Measurements from ENCODE around the gene TRHDE.
"Not testable (repeated sequence)": the region's sequence is repeated elsewhere in the genome, so short reads cannot be mapped to it uniquely, and the experiment has no call there.

Gene TRHDE

DNA sequence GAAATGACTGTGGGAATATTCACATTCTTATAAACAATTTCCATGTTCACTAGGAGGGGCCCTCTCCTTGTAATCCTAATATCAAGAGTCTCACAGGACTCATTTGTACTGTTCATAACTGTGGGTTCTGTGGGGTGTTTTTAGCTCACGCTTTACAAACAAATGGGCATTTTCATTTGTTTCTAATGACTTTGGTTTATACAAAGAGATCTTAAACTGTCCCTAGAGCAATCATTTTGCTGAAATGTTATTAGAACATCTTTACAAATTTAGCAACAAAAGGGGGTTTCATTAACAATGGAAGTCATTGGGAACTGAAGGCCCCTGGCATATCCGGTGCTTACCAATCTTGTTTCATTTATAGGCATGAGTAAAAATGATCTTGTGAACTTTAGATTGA is 370.5 kb downstream of the TRHDE start:
- Histone ChIP-seq H3K9me3 (ENCODE audit: control insufficient read depth, low read length) (peaks cover 8% of the 10 kb centered on the region), H3K9ac (ENCODE audit: low read length) (no peak overlapping the region), H3K36me3 (ENCODE audit: control insufficient read depth, insufficient read depth, low read length, severe bottlenecking) (no peaks in the 10 kb centered on the region), H3K4me3 (ENCODE audit: low read length) (no peak overlapping the region), H3K27me3 (replicated peaks; ENCODE audit: control insufficient read depth, insufficient read depth, low read length) (no peaks in the 10 kb centered on the region), H3K4me1 (ENCODE audit: control insufficient read depth, insufficient read depth, low read length) (no peaks in the 10 kb centered on the region)
- no peak for DNase-seq (ENCODE audit: low read depth)

DNA sequence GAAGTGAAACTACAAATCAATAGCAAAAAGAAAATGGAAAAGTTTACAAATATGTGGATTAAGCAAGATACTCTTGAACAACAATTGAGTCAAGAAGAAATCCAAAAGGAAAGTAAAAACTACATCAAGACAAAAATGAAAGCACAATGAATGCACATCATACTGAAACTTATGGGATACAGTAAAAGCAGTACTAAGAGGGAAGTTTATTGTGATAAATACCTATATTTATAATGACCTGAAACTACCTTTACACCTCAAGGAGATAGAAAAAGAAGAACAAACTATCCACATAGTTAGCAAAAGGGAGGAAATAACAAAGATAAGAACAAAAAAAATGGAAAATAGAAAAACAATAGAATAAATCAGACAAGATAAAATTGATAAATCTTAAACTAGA is 375.0 kb downstream of the TRHDE start:
- no peak for DNase-seq (ENCODE audit: low read depth)
- H3K27me3 ChIP-seq (replicated peaks; ENCODE audit: control insufficient read depth, insufficient read depth, low read length), result no peaks in the 10 kb centered on the region
- H3K36me3 ChIP-seq (ENCODE audit: control insufficient read depth, insufficient read depth, low read length, severe bottlenecking), result no peaks in the 10 kb centered on the region
- no peak overlapping the region for H3K9ac ChIP-seq (ENCODE audit: low read length)
- no peaks in the 10 kb centered on the region for H3K4me1 ChIP-seq (ENCODE audit: control insufficient read depth, insufficient read depth, low read length)
- no peak overlapping the region for H3K4me3 ChIP-seq (ENCODE audit: low read length)
- peaks cover 8% of the 10 kb centered on the region for H3K9me3 ChIP-seq (ENCODE audit: control insufficient read depth, low read length)

- Histone ChIP-seq H3K4me1 (ENCODE audit: control insufficient read depth, insufficient read depth, low read length) (no peaks in the 10 kb centered on the region), H3K4me3 (ENCODE audit: low read length) (no peak overlapping the region), H3K36me3 (ENCODE audit: control insufficient read depth, insufficient read depth, low read length, severe bottlenecking) (no peaks in the 10 kb centered on the region), H3K27me3 (replicated peaks; ENCODE audit: control insufficient read depth, insufficient read depth, low read length) (no peaks in the 10 kb centered on the region), H3K9ac (ENCODE audit: low read length) (no peak overlapping the region), H3K9me3 (ENCODE audit: control insufficient read depth, low read length) (no peaks in the 10 kb centered on the region)
- peak; percentile 17 for DNase-seq (ENCODE audit: low read depth)
These were observed 386.4 kb downstream of the TRHDE start for GRCh38 chr12:72658615-72659014.

DNA sequence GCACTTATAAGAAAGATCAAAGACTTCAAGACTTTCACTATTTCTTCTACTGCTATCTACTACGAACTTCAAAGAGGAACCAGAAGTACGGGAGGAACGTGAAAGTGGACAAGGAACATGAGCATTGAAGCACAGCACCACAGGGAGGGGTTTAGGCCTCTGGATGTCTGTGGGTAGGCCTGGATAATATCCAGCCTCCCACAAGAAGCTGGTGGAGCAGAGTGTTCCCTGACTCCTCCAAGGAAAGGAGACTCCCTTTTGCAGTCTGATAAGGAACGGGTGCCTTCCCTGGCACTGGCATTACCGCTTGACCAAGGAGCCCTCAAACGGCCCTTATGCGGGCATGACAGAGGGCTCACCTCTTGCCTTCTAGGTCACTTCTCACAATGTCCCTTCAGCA is 388.0 kb downstream of the TRHDE start:
- DNase-seq (ENCODE audit: low read depth); H3K9me3 ChIP-seq (ENCODE audit: control insufficient read depth, low read length); H3K4me3 ChIP-seq (ENCODE audit: low read length); H3K27me3 ChIP-seq (replicated peaks; ENCODE audit: control insufficient read depth, insufficient read depth, low read length); H3K4me1 ChIP-seq (ENCODE audit: control insufficient read depth, insufficient read depth, low read length); H3K36me3 ChIP-seq (ENCODE audit: control insufficient read depth, insufficient read depth, low read length, severe bottlenecking); H3K9ac ChIP-seq (ENCODE audit: low read length): not testable (repeated sequence)

DNA sequence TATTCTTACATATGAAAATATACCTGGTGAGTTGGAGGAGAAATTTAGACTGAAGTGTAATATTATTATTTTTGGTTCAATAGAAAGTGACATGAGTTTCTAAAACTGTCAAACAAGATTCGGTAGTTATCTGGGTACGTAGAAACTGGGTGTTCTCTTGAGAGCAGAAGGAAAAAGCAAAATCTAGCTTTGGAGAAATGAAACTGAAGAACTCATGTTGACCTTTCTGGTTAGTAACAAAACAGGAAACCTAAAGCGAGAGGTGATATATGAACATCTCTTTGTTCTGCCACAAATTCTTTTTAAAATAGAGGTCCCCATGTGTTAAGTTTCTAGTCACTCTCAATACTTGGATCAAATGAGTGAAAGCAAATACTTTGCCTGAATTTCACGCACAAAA is 401.7 kb downstream of the TRHDE start:
- Histone ChIP-seq H3K9me3 (ENCODE audit: control insufficient read depth, low read length) (no peaks in the 10 kb centered on the region), H3K9ac (ENCODE audit: low read length) (no peak overlapping the region), H3K4me3 (ENCODE audit: low read length) (no peak overlapping the region), H3K27me3 (replicated peaks; ENCODE audit: control insufficient read depth, insufficient read depth, low read length) (no peaks in the 10 kb centered on the region), H3K36me3 (ENCODE audit: control insufficient read depth, insufficient read depth, low read length, severe bottlenecking) (no peaks in the 10 kb centered on the region), H3K4me1 (ENCODE audit: control insufficient read depth, insufficient read depth, low read length) (peaks cover 15% of the 10 kb centered on the region)
- no peak for DNase-seq (ENCODE audit: low read depth)

DNA sequence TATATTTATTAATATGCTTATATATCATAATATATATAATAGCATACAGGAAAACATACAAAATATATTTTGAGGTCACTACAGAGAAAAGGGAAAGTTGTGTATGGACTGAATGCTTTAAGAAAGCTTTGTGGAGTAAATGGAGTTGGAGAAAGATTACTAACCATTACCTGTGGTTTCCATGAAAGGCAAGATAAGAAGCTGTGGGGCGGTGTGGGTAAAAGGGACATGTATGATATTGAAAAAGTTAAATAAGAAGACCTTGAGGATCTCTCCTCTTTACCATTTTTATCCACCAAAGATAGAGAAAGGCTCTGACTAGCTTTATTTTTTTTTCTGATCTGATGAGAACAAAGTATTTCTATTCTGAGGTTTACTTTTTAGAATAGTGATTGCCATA is 404.4 kb downstream of the TRHDE start:
- H3K4me1 ChIP-seq (ENCODE audit: control insufficient read depth, insufficient read depth, low read length), result peaks cover 15% of the 10 kb centered on the region
- H3K4me3 ChIP-seq (ENCODE audit: low read length), result no peak overlapping the region
- H3K9me3 ChIP-seq (ENCODE audit: control insufficient read depth, low read length), result no peaks in the 10 kb centered on the region
- H3K27me3 ChIP-seq (replicated peaks; ENCODE audit: control insufficient read depth, insufficient read depth, low read length), result no peaks in the 10 kb centered on the region
- H3K36me3 ChIP-seq (ENCODE audit: control insufficient read depth, insufficient read depth, low read length, severe bottlenecking), result no peaks in the 10 kb centered on the region
- no peak for DNase-seq (ENCODE audit: low read depth)
- no peak overlapping the region for H3K9ac ChIP-seq (ENCODE audit: low read length)

DNA sequence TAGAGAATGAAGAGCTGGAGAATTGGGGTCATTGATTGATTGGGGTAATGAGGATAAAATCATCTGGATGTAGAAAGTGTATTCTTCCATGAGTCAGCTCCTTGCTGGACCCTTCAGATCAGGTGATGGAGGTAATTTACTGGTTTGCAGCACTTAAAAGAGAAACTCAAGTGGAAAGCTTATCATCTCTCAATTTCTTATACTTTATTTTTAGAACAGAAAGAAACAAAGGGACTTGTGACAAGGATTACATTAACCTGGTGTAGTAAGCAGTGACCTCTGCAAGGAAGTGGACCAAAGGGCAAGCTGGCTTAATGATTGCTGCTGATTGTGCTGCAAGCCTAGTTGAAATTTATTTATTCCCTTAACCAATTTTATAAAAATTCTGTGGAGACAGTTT is 405.0 kb downstream of the TRHDE start:
- no peaks in the 10 kb centered on the region for H3K27me3 ChIP-seq (replicated peaks; ENCODE audit: control insufficient read depth, insufficient read depth, low read length)
- no peaks in the 10 kb centered on the region for H3K9me3 ChIP-seq (ENCODE audit: control insufficient read depth, low read length)
- no peak overlapping the region for H3K9ac ChIP-seq (ENCODE audit: low read length)
- H3K36me3 ChIP-seq (ENCODE audit: control insufficient read depth, insufficient read depth, low read length, severe bottlenecking), result no peaks in the 10 kb centered on the region
- no peak for DNase-seq (ENCODE audit: low read depth)
- H3K4me1 ChIP-seq (ENCODE audit: control insufficient read depth, insufficient read depth, low read length), result peaks cover 15% of the 10 kb centered on the region
- no peak overlapping the region for H3K4me3 ChIP-seq (ENCODE audit: low read length)

- no peaks in the 10 kb centered on the region for H3K9me3 ChIP-seq (ENCODE audit: control insufficient read depth, low read length)
- no peaks in the 10 kb centered on the region for H3K36me3 ChIP-seq (ENCODE audit: control insufficient read depth, insufficient read depth, low read length, severe bottlenecking)
- H3K4me3 ChIP-seq (ENCODE audit: low read length), result no peak overlapping the region
- H3K9ac ChIP-seq (ENCODE audit: low read length), result no peak overlapping the region
- no peaks in the 10 kb centered on the region for H3K27me3 ChIP-seq (replicated peaks; ENCODE audit: control insufficient read depth, insufficient read depth, low read length)
- peaks cover 15% of the 10 kb centered on the region for H3K4me1 ChIP-seq (ENCODE audit: control insufficient read depth, insufficient read depth, low read length)
- DNase-seq (ENCODE audit: low read depth), result no peak
These were observed 405.7 kb downstream of the TRHDE start for GRCh38 chr12:72677846-72678245.

GRCh38 chr12:72679147-72679757 is 407.1 kb downstream of the TRHDE start:
- H3K9ac ChIP-seq (ENCODE audit: low read length), result no peak overlapping the region
- H3K4me1 ChIP-seq (ENCODE audit: control insufficient read depth, insufficient read depth, low read length), result peaks cover 15% of the 10 kb centered on the region
- H3K36me3 ChIP-seq (ENCODE audit: control insufficient read depth, insufficient read depth, low read length, severe bottlenecking), result no peaks in the 10 kb centered on the region
- DNase-seq (ENCODE audit: low read depth), result no peak
- no peak overlapping the region for H3K4me3 ChIP-seq (ENCODE audit: low read length)
- H3K9me3 ChIP-seq (ENCODE audit: control insufficient read depth, low read length), result no peaks in the 10 kb centered on the region
- H3K27me3 ChIP-seq (replicated peaks; ENCODE audit: control insufficient read depth, insufficient read depth, low read length), result no peaks in the 10 kb centered on the region

GRCh38 chr12:72681028-72681427 is 408.9 kb downstream of the TRHDE start:
- DNase-seq (ENCODE audit: low read depth), result no peak
- H3K4me1 ChIP-seq (ENCODE audit: control insufficient read depth, insufficient read depth, low read length), result peaks cover 11% of the 10 kb centered on the region
- H3K9ac ChIP-seq (ENCODE audit: low read length), result no peak overlapping the region
- no peaks in the 10 kb centered on the region for H3K36me3 ChIP-seq (ENCODE audit: control insufficient read depth, insufficient read depth, low read length, severe bottlenecking)
- H3K4me3 ChIP-seq (ENCODE audit: low read length), result no peak overlapping the region
- no peaks in the 10 kb centered on the region for H3K27me3 ChIP-seq (replicated peaks; ENCODE audit: control insufficient read depth, insufficient read depth, low read length)
- no peaks in the 10 kb centered on the region for H3K9me3 ChIP-seq (ENCODE audit: control insufficient read depth, low read length)

GRCh38 chr12:72684491-72684890 is 412.3 kb downstream of the TRHDE start:
- H3K9ac ChIP-seq (ENCODE audit: low read length), result no peak overlapping the region
- H3K4me1 ChIP-seq (ENCODE audit: control insufficient read depth, insufficient read depth, low read length), result no peaks in the 10 kb centered on the region
- no peak for DNase-seq (ENCODE audit: low read depth)
- H3K36me3 ChIP-seq (ENCODE audit: control insufficient read depth, insufficient read depth, low read length, severe bottlenecking), result no peaks in the 10 kb centered on the region
- H3K4me3 ChIP-seq (ENCODE audit: low read length), result no peak overlapping the region
- no peaks in the 10 kb centered on the region for H3K9me3 ChIP-seq (ENCODE audit: control insufficient read depth, low read length)
- no peaks in the 10 kb centered on the region for H3K27me3 ChIP-seq (replicated peaks; ENCODE audit: control insufficient read depth, insufficient read depth, low read length)

- DNase-seq (ENCODE audit: low read depth), result no peak
- no peaks in the 10 kb centered on the region for H3K9me3 ChIP-seq (ENCODE audit: control insufficient read depth, low read length)
- H3K4me3 ChIP-seq (ENCODE audit: low read length), result no peak overlapping the region
- H3K4me1 ChIP-seq (ENCODE audit: control insufficient read depth, insufficient read depth, low read length), result no peaks in the 10 kb centered on the region
- no peak overlapping the region for H3K9ac ChIP-seq (ENCODE audit: low read length)
- no peaks in the 10 kb centered on the region for H3K27me3 ChIP-seq (replicated peaks; ENCODE audit: control insufficient read depth, insufficient read depth, low read length)
- no peaks in the 10 kb centered on the region for H3K36me3 ChIP-seq (ENCODE audit: control insufficient read depth, insufficient read depth, low read length, severe bottlenecking)
These were observed 420.2 kb downstream of the TRHDE start for GRCh38 chr12:72692338-72692737.
